Urothelium cell line (cell line): ENCODE data around the gene SLC39A11.
"Not testable (repeated sequence)": the region's sequence is repeated elsewhere in the genome, so short reads cannot be mapped to it uniquely, and the experiment has no call there.

Experiments
- DNase-seq: peaks from one replicate; pipeline ENCODE4 v3.0.0; 2011; ENCODE audit warnings: low spot score, mixed read lengths
- FAIRE-seq: peaks from 2 replicates; lab custom pipeline; 2011; peaks lifted over from hg19 to GRCh38; lab: Jason Lieb, UNC

Gene SLC39A11

DNA sequence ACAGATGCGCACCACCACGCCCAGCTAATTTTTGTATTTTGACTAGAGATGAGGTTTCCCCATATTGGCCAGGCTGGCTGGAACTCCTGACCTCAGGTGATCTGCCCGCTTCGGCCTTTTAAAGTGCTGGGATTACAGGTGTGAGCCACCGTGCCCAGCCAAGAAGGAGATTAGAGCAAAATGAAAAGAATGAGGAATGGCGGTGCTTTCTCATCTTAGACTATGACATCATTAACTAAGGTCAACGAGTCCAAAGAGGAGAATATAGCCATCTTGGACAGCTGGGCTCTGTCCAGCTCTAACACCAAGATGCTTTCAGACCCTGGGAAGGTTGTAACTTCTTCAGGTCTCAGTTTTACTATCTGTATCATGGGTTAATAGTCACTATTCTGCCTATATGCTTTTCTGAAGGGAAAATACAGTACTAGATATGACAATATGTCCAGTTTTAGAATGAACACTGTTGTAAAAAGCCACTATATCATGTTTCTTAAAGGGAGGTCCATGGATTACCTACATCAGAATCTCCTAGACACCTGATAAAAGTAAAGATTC lies 76.7 kb downstream of the SLC39A11 start:
- DNase-seq (no peak), FAIRE-seq (no peak)

DNA sequence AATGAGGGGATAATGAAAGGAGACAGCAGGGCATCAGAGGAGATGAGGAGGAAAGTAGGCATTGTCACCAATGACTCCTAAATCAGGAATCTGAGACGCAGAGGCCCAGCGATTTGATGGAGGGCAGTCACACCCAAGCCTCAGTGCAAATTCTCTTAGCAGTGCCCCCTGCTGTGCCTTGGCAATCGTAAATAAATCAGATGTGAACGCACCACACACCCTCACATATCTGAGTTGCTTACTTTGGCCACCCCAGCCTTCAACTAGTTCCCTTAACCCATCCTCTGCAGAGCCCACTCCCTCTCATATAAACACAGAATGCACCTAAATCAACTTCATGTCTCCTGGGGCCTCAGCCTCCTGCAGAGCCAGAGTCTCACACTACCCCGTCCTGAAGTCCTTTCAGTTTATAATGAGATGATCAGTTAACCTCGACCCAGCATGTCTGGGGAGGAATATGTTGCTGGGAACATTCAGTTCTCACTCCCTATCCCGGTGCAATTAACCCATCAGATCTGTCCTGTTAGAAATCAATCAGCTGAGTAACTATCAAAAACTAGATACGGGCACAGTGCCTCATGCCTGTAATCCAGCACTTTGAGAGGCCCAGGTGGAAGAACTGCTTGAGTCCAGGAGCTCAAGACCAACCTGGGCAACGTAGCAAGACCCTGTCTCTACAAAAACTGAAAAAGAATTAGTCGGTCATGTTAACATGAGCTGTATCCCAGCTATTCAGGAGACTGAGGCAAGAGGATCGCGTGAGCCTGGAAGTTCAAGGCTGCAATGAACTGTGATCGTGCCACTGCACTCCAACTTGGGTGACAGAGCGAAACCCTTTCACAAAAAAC lies 78.4 kb downstream of the SLC39A11 start:
- FAIRE-seq (peak; percentile 46), DNase-seq (peak; percentile 72)

DNA sequence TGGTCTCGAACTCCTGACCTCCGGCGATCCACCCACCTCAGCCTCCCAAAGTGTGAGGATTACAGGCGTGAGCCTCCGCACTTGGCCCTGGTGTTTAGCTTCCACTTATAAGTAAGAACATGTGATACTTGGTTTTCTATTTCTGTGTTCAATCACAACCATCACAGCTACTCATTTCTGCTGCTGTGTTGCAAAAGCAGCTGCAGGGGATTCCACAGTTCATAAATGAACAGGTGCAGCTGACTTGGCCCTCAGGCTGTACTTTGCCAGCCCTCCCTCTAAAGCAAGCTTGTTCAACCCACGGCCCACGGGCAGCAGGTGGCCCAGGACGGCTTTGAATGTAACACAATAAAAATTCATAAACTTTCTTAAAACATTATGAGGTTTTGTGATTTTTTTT lies 79.2 kb downstream of the SLC39A11 start:
- DNase-seq (no peak), FAIRE-seq (no peak)

DNA sequence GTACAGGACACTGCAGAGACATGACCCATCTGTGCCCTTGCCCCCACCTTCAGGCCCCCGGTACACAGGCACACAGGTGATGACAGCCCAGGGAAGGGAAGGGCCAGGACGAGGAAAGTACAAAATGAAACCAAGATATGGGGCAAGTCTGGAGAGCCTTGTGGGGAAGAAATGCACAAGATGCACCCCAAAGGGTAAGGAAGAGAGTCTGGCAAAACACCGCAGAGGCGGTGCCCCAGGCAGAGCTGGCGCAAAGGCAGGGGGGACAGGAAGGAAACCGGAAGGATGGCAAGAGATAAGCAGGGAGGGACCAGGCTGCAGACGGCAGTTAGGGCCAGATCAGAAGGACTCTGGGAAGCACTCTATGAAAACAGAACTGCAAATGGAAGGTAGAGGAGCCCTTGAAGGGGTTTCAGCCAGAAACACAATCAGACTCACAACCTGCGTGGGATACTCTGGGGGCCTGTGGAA lies 81.4 kb downstream of the SLC39A11 start:
- DNase-seq = no peak
- no peak for FAIRE-seq

DNA sequence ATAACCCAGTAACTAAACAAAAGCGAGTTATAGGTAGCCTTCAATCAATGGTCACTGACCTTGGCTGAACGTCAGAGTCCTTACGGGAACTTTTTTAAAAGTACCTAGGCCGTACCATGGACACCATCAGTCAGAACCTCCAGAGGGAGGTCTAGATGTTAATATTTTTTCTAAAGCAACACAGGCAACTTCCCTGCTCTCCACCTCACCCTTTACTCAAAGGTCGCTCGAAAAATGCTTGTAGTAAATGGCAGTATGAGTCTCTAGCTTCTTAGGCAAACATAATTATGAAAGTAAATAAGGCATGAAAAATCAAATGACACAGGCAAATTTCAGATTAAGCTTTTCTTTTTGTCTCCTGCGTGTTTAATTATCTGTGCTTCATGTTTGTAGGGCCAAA lies 82.1 kb downstream of the SLC39A11 start:
- FAIRE-seq = no peak

DNA sequence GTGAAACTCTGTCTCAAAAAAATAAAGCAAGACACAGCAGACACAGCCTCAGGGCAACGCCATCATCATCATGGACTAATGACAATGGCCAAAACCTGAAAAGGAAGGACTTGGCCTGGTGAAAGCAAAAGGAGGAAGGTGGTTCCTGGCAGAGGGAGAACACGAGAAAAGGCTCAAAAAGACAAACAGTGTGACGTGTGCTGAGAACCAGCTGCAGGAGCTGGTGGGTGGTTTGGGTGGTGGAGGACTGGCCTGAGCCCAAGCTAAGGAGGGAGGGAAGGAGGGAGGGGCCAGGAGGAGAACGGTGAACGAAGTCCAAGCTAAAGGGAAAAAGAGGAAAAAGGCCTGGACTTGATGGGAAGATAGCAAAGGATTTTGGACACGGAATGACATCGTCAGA lies 85.1 kb downstream of the SLC39A11 start:
- peak; percentile 13 for FAIRE-seq

More for the DNA sequence above, 82.1 kb downstream of the SLC39A11 start:
- no peak for DNase-seq

DNA sequence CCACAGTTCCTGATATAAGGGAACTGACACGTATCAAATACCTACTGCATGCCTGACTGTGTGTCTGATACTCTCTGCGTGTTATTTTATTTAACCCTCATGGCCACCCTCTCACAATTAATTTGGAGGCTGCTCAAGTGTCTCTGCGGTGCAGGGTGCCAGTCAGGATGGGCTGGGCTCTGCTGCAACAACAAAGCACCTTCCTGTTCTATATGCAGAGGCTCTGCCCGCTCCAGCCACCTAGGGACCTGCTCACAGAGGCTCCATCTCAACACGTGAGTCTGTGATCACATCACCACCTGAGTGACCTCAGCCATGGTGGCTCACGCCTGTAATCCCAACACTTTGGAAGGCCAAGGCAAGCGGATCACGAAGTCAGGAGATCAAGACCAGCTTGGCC lies 87.1 kb downstream of the SLC39A11 start:
- DNase-seq = no peak
- FAIRE-seq = peak; percentile 66

More for the DNA sequence above, 85.1 kb downstream of the SLC39A11 start:
- DNase-seq = no peak

DNA sequence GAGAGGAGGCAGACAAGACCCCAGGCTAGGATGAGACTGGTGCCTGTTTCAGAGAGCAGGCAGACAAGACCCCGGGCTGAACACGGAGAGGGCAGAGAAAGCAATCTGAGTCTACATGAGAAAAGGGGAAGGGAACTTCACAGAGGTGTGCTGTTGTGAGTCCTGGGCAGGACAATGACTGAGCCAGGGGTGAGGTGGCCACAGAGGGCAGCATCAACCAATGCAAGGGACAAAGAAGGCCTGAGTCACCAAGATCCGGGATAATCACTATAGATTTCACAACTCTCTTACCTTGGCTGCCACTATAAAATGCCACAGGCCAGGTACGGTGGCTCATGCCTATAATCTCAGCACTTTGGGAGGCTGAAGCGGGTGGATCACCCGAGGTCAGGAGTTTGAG lies 89.0 kb downstream of the SLC39A11 start:
- FAIRE-seq (no peak), DNase-seq (no peak)

DNA sequence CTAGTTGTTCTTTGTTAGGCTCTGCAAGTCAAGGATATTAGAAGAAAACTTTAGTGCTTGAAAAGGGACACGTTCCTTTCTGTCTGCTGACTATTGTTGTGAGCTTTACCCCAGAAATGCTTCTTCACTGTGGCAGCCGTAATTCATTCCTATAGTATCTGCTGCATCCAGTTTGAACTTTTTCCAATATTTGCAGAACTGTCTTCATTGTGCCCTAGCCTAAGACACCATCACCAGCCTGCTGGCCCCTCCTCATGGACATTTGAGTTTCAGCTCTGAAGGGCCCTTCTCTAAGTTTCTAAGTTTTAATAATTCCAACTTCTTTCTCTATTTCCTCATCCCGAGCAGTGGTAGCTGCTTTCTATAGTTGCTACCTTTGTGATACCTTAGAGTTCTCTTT lies 91.7 kb downstream of the SLC39A11 start:
- FAIRE-seq (no peak), DNase-seq (no peak)

DNA sequence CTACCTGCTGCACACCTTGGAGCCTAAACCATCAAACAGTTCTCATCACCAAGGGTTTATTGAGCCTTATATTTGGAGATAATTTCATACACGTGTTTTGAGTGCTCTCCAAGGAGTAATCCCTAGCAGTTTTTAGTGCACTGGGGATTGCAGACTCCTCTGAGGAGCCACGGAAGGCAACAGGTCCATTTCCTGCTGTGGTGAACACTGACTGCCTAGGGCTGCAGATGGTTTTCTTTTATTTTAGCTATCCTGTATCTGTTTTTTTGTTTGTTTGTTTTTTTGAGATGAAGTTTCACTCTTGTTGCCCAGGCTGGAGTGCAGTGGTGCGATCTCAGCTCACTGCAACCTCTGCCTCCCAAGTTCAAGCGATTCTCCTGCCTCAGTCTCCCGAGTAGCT lies 93.0 kb downstream of the SLC39A11 start:
- not testable (repeated sequence) for DNase-seq, FAIRE-seq

DNA sequence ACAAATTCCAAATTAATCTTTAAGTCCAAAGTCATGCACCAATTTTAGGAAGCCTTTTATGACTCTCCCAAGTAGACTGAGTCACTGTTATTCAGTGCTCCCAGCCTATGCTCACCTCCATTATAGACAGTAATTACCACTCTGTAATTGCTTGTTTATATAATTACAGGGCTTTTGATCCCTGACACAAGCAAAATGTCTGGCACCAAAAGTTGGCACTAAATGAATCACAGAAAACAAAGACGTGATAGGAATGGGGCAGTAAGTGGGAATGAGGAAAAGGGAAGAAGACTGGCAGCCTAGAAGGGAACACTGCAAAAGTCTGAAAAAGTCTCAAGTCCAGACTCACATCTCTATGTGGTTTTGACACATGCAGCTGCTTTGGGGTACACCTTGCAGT lies 94.1 kb downstream of the SLC39A11 start:
- FAIRE-seq (peak; percentile 30), DNase-seq (no peak)

DNA sequence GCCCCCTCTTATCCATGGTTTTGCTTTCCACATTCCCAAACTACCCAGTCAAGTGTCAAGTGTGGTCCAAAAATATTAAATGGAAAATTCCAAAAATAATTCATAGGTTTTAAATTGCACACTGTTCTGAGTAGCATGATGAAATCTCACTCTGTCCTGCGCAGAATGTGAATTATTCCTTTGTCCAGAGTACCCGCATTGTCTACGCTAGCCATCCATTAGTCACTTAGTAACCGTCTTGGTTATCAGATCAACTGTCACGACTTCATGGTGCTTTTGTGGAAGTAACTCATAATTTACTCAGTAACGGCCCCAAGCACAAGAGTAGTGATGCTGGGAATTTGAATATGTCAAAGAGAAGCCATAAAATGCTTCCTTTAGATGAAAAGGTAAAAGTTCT lies 94.9 kb downstream of the SLC39A11 start:
- DNase-seq (no peak), FAIRE-seq (no peak)

DNA sequence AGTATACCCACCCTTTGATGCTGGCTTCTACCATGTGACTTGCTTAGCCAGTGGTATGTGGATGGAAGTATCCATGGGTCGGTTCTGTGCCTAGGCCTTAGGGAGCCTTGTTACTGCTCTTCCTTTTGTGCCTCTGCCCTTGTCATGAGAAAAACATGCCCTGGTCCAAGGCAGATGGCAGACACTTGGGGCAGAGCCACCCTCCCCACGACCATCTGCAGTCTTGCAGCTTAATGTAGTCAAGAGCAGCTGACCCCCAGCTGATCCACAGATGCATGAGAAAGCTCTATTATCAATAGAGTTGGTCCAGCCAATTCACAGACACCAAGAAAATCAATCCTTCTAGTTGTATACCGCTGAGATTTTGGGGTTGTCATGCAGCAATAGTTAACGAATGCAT lies 95.7 kb downstream of the SLC39A11 start:
- FAIRE-seq (no peak), DNase-seq (no peak)

DNA sequence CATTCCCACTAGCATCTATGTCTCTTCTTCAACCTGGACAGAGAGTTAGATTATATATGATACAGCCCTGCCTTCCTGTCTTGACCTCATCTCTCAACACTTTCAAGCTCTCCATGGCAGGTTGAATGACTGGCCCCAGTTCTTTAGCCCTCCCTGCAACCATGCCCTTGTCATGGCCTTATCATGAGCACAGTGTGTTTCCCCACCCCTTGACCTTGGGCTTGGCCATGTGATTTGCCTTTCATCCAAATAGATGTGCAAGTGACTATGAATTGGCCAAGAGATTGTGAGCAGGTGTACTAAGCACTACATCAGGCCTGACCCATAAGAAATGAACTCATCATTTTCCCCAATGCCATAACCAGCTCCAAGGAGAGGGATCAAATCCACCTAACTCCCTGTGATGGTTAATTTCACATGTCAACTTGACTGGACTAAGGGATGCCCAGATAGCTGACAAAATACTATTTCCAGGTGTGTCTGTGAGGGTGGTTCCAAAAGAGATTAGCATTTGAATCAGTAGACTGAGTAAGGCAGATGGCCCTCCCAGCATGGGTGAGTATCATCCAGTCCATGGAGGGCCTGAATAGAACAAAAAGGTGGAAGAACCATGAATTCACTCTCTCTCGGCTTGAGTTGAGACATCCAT lies 97.4 kb downstream of the SLC39A11 start:
- FAIRE-seq (peak; percentile 87), DNase-seq (no peak)

DNA sequence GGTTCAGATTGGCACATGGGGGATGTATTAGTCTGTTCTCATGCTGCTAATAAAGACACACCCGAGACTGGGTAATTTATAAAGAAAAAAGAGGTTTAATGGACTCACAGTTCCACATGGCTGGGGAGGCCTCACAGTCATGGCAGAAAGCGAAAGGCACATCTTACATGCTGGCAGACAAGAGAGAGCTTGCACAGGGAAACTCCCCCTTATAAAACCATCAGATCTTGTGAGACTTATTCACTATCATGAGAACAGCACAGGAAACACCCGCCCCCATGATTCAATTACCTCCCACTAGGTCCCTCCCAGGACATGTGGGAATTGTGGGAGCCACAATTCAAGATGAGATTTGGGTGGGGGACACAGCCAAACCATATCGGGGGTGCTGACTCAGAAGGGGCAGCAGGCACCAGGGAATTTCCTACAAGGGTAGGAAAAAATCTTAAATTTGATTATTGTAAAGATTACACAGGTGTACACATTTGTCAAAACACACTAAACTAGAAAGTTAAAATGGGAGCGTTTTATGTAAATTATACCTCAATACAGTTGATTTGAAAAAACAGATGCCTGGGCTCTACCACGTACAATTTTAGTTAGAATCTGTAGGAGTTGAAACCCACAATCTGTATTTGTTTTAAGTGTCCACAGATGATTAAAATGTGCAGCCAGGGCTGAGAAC lies 99.6 kb downstream of the SLC39A11 start:
- DNase-seq, FAIRE-seq: not testable (repeated sequence)

DNA sequence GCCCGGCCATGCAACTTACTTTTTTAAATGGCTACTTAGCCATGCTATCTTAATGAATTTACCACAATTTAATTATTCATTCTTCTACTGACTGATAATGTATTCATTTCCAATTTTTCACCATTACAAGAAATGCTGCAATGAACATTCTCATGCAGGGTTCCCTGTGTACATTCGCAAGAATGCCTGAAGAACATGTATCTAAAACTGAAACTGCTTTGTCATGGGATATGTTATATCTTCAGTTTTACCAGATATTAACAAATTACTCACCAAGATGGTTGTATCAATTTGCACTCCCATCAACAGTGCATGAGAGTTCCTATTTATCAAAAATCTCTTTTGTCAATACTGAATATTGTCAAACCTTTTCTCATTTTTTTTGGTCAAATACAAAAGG lies 100.8 kb downstream of the SLC39A11 start:
- FAIRE-seq = no peak
- DNase-seq = no peak

DNA sequence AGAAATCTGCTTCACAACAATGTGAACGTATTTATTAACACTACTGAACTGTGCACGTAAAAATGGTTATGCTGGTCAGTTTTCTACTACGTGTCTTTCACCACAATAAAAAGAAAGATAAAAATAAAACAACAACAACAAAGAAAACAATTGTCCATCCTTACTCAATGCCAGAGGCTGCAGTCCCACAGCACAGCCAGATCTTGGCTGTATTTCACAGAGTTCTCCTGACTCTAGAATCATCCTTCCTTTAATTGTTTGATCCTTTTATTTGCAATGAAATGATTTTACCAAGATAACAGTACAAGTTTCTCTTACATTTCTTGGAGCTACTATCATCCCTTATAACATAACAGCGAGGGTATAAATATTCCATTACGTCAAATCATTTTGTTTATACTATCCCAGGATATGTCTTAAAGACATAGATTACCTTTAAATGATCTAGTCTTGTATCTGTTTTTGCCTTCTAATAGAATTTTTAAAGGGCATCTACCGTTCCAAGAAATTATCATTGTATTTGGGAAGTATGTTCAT lies 103.3 kb downstream of the SLC39A11 start:
- FAIRE-seq = no peak
- no peak for DNase-seq

DNA sequence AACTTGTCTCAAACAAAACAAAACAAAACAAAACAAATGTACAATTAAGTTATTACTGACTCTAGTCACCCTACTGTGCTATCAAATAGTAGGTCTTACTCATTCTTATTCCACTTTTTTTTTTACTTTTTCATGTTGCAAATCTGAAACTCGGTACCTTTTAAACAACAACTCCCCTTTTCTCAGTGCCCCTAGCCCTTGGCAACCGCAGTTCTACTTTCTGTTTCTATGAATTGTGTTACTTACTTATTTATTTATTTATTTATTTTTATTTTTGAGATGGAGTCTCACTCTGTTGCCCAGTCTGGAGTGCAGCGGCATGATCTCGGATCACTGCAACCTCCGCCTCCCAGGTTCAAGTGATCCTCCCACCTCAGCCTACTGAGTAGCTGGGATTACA lies 104.0 kb downstream of the SLC39A11 start:
- FAIRE-seq (no peak), DNase-seq (no peak)

DNA sequence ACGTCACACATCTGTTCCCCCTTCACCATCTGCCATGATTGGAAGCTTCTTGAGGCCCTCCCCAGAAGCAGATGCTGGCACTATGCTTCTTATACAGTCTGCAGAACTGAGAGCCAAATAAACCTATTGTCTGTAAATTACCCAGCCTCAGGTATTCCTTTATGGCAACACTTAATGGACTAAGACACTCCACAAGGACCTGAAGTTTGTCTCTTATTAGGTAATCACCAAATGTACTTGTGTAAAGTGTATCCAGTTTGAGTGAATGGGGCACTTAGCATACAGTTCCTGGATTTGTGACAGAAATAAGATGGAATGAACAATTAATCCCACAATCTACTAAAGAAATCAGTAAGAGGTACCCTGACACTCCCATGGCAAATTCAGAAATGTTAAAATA lies 105.3 kb downstream of the SLC39A11 start:
- DNase-seq = no peak
- FAIRE-seq = no peak

DNA sequence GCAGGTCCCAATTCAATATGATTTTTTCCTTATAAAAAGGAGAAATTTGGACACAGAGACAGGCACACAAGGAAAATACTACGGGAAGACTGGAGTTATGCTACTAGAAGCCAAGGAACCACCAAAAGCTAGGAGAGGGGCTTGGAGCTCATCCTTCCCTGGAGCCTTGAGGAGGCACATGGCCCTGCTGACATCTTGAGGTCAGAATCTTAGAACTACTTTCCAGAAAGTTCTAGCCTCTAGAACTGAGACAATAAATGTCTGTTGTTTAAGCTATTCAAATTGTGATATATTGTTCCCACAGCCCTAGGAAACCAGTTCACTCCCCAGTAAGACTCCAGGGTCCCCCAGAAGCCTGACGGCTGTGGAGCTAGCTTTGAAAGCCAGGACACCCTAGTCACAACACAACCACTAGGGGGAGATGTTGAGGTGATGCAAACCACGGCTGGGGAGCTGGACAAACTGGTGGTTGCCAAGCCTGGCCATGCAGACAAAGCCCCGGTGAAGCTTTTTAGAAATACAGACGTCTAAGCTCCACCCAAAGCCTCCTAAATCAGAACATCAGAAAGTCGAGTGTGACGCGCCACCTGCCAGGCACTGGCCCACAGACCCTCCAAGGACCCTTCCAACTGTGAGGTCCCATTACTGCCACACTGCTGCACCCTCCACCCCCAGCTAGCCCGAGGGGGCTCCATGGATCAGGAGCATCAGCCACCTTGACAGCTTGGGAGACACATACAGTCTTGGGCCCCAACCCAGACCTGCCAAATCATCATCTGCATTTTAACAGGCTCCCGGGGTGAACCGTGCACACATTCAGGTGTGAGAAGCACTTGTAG lies 106.4 kb downstream of the SLC39A11 start:
- DNase-seq (peak; percentile 79), FAIRE-seq (peak; percentile 67)
